GM19328 (cell line): ENCODE results near the gene FN1.
"Not testable (repeated sequence)": the region's sequence is repeated elsewhere in the genome, so short reads cannot be mapped to it uniquely, and the experiment has no call there.

Source experiments
- ATAC-seq: cut with Tn5 transposase; IDR thresholded peaks from one replicate; pipeline ENCODE4 v1.9.1; 2021; ENCODE audit warnings: mild to moderate bottlenecking, moderate library complexity; ENCODE audit not compliant: unreplicated experiment

The FN1 gene

GRCh38 chr2:215369181-215369760 is 66.6 kb downstream of the FN1 start:
- ATAC-seq, result no peak

- no peak for ATAC-seq
Measured at GRCh38 chr2:215368493-215368809, 67.4 kb downstream of the FN1 start.

- no peak for ATAC-seq
Measured at GRCh38 chr2:215367662-215368492, 68.0 kb downstream of the FN1 start.

GRCh38 chr2:215366440-215367032 is 69.3 kb downstream of the FN1 start:
- no peak for ATAC-seq

GRCh38 chr2:215365184-215365658 is 70.6 kb downstream of the FN1 start:
- no peak for ATAC-seq

GRCh38 chr2:215364157-215365155 is 71.4 kb downstream of the FN1 start:
- ATAC-seq, result no peak

- ATAC-seq, result no peak
Measured at GRCh38 chr2:215363461-215364156, 72.3 kb downstream of the FN1 start.

GRCh38 chr2:215363039-215363438 is 72.8 kb downstream of the FN1 start:
- ATAC-seq, result no peak

GRCh38 chr2:215362562-215362904 is 73.3 kb downstream of the FN1 start:
- no peak for ATAC-seq

- ATAC-seq, result no peak
Measured at GRCh38 chr2:215361876-215362561, 73.8 kb downstream of the FN1 start.

GRCh38 chr2:215361211-215361875 is 74.5 kb downstream of the FN1 start:
- no peak for ATAC-seq

GRCh38 chr2:215360596-215360995 is 75.3 kb downstream of the FN1 start:
- ATAC-seq, result no peak

- not testable (repeated sequence) for ATAC-seq
Measured at GRCh38 chr2:215360059-215360458, 75.8 kb downstream of the FN1 start.

- ATAC-seq, result no peak
Measured at GRCh38 chr2:215359576-215359922, 76.3 kb downstream of the FN1 start.

- no peak for ATAC-seq
Measured at GRCh38 chr2:215358891-215359575, 76.8 kb downstream of the FN1 start.

- no peak for ATAC-seq
Measured at GRCh38 chr2:215358312-215358845, 77.5 kb downstream of the FN1 start.

GRCh38 chr2:215357660-215358059 is 78.2 kb downstream of the FN1 start:
- no peak for ATAC-seq

GRCh38 chr2:215356948-215357461 is 78.9 kb downstream of the FN1 start:
- ATAC-seq, result no peak
